Mesangial cell (primary cell): ENCODE measurements around the gene ANO9. TPM values are rescaled to one million over a fixed set of nuclear protein-coding genes. Genes with fewer than 3 reads are reported as not detected.

Source experiments
- total RNA-seq: library from RNA; depleted of rRNA; stranded (reverse); fragments of >200 nt; gene quantifications from 2 replicates; pipeline ENCODE4 v1.2.3, GENCODE V29; 2015

Gene ANO9, protein sequence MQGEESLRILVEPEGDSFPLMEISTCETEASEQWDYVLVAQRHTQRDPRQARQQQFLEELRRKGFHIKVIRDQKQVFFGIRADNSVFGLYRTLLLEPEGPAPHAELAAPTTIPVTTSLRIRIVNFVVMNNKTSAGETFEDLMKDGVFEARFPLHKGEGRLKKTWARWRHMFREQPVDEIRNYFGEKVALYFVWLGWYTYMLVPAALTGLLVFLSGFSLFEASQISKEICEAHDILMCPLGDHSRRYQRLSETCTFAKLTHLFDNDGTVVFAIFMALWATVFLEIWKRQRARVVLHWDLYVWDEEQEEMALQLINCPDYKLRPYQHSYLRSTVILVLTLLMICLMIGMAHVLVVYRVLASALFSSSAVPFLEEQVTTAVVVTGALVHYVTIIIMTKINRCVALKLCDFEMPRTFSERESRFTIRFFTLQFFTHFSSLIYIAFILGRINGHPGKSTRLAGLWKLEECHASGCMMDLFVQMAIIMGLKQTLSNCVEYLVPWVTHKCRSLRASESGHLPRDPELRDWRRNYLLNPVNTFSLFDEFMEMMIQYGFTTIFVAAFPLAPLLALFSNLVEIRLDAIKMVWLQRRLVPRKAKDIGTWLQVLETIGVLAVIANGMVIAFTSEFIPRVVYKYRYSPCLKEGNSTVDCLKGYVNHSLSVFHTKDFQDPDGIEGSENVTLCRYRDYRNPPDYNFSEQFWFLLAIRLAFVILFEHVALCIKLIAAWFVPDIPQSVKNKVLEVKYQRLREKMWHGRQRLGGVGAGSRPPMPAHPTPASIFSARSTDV
- total RNA-seq, result 3.1 and 15.8 TPM in 2 replicates

DNA sequence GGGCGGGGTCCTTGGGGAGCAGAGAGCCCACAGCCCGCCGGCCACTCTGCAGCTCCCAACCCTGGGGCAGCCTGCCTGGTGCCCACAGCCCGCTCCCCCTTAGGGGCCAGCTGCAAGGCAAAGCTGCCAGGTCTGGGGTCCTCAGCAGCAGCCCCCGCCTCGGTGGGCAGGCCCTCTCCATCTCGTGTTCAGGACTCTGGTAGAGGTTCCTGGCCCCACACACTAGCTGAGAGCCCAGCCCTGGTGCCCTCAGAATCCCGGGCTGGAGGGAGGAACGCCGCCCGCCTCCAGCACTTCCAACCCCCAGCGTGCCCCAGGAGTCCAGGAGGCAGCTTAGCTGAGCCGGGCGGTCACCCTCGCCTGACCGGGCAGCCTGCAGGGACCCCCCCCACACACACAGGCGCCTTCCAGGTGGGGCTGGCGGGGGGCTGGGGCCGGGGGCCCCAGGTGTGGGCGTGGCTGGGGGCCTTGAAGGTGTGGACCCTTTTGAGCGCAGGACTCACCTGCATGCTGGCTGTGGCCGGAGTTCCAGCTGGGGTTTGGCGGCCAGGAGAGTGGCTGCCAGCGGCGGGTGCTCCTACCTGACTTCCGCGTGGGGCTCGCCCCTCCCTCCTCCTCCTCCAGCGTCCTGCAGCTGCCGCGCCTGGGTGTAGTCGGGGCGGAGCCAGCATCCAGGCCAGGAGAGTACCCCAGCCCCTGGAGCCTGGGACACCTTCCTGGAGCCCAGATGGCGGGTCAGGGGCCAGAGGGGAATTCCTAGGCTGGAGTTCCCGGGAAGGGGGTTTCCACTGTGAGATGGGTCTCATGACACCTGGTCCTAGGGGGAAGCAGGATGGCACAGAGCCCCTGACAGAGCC is at the start of gene ANO9:
ANO9 (minus strand) TSS at position 594 of the 857 bp plus-strand sequence; CDS start at position 509, 85 bp downstream.

DNA sequence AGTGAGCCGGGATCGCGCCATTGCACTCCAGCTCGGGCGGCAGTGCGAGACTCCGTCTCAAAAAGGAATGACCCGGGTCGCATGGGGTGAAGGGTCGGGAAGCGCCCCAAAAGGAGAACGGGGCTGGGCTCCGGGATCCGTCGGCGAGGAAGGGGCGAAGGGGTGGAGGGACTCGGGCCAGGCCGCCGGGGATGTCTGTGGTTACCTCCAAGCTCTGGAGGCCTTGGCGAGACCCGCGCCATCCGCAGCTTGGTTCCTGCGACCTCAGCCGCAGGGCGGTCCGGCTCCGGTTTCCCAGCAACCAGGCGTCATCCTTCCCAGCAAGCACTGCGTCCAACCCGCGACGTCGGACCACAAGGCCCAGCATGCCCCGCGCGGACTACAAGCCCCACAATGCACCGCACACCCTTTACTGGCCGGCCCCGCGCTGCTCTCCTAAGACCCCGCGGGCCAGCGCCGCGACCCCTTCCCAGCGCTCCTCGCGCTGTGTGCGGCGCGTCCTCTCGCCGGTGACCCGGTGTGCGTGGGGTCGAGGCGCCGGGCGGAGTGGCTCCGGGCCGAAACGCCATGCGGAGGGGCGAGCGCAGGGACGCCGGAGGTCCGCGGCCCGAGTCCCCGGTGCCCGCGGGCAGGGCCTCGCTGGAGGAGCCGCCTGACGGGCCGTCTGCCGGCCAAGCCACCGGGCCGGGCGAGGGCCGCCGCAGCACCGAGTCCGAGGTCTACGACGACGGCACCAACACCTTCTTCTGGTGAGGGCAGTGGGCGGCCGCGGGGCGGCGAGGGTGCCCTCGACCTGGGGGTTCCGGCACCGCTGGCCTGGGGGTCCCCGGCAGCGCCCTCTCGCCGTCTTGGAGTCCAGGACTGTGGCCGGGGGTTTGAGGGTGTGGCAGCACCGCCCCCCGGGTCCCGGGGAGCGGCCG is 8.3 kb upstream of the ANO9 start, which contains the start of gene PTDSS2:
PTDSS2 (plus strand) TSS at position 391 of the 920 bp plus-strand sequence; CDS start at position 568, 177 bp downstream.

DNA sequence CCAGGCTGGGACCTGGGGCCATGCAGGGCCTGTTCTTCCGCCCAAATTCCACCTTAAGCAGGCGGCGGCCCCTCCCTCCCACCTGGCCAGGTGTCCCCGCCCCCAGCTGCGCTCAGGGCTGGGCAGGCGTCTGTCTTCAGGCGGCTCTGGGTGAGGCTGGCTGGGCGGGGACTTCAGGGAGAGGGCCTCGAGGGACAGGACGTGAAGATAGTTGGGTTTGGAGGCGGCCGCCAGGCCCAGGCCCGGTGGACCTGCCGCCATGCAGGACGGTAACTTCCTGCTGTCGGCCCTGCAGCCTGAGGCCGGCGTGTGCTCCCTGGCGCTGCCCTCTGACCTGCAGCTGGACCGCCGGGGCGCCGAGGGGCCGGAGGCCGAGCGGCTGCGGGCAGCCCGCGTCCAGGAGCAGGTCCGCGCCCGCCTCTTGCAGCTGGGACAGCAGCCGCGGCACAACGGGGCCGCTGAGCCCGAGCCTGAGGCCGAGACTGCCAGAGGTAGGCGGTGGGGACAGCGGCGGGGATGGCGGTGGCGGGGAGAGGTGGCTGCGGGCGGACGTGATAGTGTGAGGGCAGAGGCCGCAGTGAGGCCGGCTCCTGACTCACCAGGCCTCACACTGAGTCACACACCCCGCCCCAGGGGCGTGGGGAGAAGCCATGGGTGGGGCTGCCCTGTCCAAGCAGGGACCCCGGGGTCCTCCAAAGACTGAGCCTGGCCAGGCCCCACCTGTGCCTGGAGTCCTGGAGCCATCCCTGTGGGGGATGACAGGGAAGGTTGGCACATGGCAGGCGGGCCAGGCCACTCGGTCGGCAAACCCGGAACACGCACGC is 47.6 kb downstream of the ANO9 start, which contains the start of gene PKP3:
PKP3 (plus strand) TSS at position 176 of the 824 bp plus-strand sequence; CDS start at position 260, 84 bp downstream.

DNA sequence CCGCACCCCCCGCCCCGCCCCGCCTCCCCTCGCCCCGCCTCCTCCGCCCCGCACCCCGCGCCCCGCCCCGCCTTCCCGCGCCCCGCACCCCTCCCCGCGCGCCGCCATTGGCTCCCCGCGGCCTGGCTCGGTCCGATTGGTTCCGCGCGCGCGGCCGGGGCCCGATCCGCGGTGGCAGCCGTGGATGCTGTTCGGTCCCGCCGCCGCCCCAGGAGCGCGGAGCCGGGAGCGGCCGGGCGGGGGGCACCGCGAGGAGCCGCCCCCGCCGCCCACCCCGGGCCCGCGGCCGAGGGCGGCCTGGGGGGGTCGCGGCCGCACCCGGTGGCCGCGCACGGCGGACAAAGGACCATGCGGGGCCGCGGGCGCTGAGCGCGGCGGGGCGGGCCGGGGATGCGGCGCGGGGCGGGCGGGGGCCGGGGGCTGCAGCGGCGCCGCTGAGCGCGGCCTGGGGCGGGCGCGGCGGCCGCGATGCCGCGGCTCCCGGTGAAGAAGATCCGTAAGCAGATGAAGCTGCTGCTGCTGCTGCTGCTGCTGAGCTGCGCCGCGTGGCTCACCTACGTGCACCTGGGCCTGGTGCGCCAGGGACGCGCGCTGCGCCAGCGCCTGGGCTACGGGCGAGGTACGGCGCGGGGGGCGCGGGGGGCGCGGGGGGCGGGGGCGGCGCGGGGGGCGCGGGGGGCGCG is 72.3 kb downstream of the ANO9 start, which contains the start of gene B4GALNT4:
B4GALNT4 (plus strand) TSS at position 164 of the 683 bp plus-strand sequence; CDS start at position 469, 305 bp downstream.

Other genes starting within 250 kb of the ANO9 start
- 1.9 TPM in 1 of 2 replicates, not detected in the other for gene SCGB1C1, start 248.9 kb downstream of the ANO9 start, total RNA-seq
- 19.2 and 28.1 TPM in 2 replicates for gene BET1L, start 234.6 kb downstream of the ANO9 start, total RNA-seq
- 126 and 147 TPM in 2 replicates for gene RIC8A, start 234.3 kb downstream of the ANO9 start, total RNA-seq
- 8.0 and 27.6 TPM in 2 replicates for gene SIRT3, start 205.7 kb downstream of the ANO9 start, total RNA-seq
- 72.1 and 147 TPM in 2 replicates for gene PSMD13, start 205.0 kb downstream of the ANO9 start, total RNA-seq
- not detected in 2 replicates for gene NLRP6, start 163.6 kb downstream of the ANO9 start, total RNA-seq
- 6.5 and 14.6 TPM in 2 replicates for gene PGGHG, start 152.9 kb downstream of the ANO9 start, total RNA-seq
- gene IFITM5, start 142.5 kb downstream of the ANO9 start, total RNA-seq, result not detected in 2 replicates
- 141 and 628 TPM in 2 replicates for gene IFITM2, start 134.2 kb downstream of the ANO9 start, total RNA-seq
- 12.9 and 305 TPM in 2 replicates for gene IFITM1, start 128.0 kb downstream of the ANO9 start, total RNA-seq
- gene IFITM3, start 121.2 kb downstream of the ANO9 start, total RNA-seq, result 159 and 737 TPM in 2 replicates
- 13.9 and 21.6 TPM in 2 replicates for gene B4GALNT4, start 72.5 kb downstream of the ANO9 start, total RNA-seq
- 3.3 and 8.2 TPM in 2 replicates for gene PKP3, start 47.8 kb downstream of the ANO9 start, total RNA-seq
- gene SIGIRR, start 27.0 kb downstream of the ANO9 start, total RNA-seq, result 48.6 and 96.8 TPM in 2 replicates
- 46.6 and 69.7 TPM in 2 replicates for gene PTDSS2, start 8.3 kb upstream of the ANO9 start, total RNA-seq
- gene RNH1, start 65.2 kb upstream of the ANO9 start, total RNA-seq, result 265 and 319 TPM in 2 replicates
- gene HRAS, start 93.6 kb upstream of the ANO9 start, total RNA-seq, result 42.5 and 64.7 TPM in 2 replicates
- 0.33 and 2.3 TPM in 2 replicates for gene LRRC56, start 95.5 kb upstream of the ANO9 start, total RNA-seq
- 0.65 and 7.2 TPM in 2 replicates for gene LMNTD2, start 118.7 kb upstream of the ANO9 start, total RNA-seq
- gene RASSF7, start 119.0 kb upstream of the ANO9 start, total RNA-seq, result 63.9 and 121 TPM in 2 replicates
- gene PHRF1, start 134.5 kb upstream of the ANO9 start, total RNA-seq, result 25.1 and 25.4 TPM in 2 replicates
- gene IRF7, start 173.9 kb upstream of the ANO9 start, total RNA-seq, result 24.3 and 35.4 TPM in 2 replicates
- gene CDHR5, start 182.9 kb upstream of the ANO9 start, total RNA-seq, result under 0.01 and 3.9 TPM in 2 replicates
- gene SCT, start 185.2 kb upstream of the ANO9 start, total RNA-seq, result 3.5 TPM in 1 of 2 replicates, not detected in the other
- gene DRD4, start 195.3 kb upstream of the ANO9 start, total RNA-seq, result not detected in 2 replicates